Bronchial epithelial cell (primary cell): ENCODE data around the gene ZDHHC11. TPM values are rescaled to one million over a fixed set of nuclear protein-coding genes. Genes with fewer than 3 reads are reported as not detected.
"Not testable (repeated sequence)": the region's sequence is repeated elsewhere in the genome, so short reads cannot be mapped to it uniquely, and the experiment has no call there.

ENCODE experiments used
- DNase-seq: peaks from one replicate; pipeline ENCODE4 v3.0.0-alpha.2; 2010; ENCODE audit warnings: low read depth
- FAIRE-seq: peaks from 2 replicates; lab custom pipeline; 2011; peaks lifted over from hg19 to GRCh38; lab: Jason Lieb, UNC
- H3K27me3 ChIP-seq: 2 replicates; pipeline ENCODE4 v1.5.1; 2011; ENCODE audit warnings: low read length; ENCODE audit not compliant: control insufficient read depth, insufficient read depth
- H3K36me3 ChIP-seq: 2 replicates; pipeline ENCODE4 v1.5.1; 2011; ENCODE audit warnings: low read length; ENCODE audit not compliant: control insufficient read depth, insufficient read depth
- H3K4me3 ChIP-seq: 2 replicates; pipeline ENCODE4 v1.5.1; 2011; ENCODE audit warnings: mild to moderate bottlenecking, low read depth, low read length, control low read depth
- total RNA-seq: library from RNA; depleted of rRNA; stranded (reverse); fragments of >200 nt; gene quantifications from 2 replicates; pipeline ENCODE4 v1.2.1, GENCODE V29; 2014
- TF ChIP-seq, protein P1 (sequence below): IDR thresholded peaks from 2 replicates; pipeline ENCODE4 v1.5.1; 2011; ENCODE audit warnings: mild to moderate bottlenecking, moderate library complexity, low read length, control low read depth, inconsistent platforms; ENCODE audit not compliant: insufficient read depth, severe bottlenecking

The ZDHHC11 gene
- total RNA-seq, 1 donor from 2014 or later, result 0.53 TPM

DNA sequence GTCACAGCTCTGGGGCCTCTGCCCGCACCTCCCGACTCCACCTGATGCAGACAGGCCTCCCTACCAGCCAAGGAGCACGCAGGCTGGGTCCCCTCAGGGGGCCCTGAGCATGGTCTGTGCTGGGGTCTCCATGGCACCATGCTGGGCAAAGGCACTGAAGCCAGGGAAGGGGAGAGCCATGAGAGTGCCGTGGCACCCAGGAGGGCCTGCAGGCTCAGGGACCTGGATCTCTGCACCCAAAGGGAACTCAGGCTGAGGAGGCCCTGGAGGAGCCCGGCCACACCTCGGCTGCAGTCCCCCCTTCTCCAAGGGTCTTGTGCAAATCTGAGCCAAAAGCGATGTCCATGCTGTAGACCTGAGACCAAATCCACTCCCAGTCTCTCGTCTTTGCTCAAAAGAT is 98.8 kb downstream of the ZDHHC11 start:
- H3K4me3 ChIP-seq, H3K36me3 ChIP-seq, FAIRE-seq, DNase-seq, H3K27me3 ChIP-seq: not testable (repeated sequence)

DNA sequence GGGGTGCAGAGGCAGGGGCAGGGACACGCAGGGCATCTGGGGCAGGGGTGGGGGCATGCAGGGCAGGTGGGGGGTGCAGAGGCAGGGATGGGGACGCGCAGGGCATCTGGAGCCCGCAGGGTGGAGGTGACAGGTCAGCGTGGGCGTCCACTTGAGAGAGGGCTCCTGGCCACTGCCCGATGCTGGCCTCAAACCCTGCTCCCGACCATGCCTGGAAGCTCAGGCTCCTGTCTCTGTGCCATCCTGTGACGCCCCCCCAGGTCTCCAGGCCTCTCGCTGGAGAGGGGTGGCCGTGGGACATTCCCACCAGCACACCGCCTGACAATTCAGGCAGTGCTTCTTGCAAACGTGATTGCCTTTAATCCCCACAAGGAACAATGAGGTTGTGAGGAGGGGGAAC is 99.3 kb downstream of the ZDHHC11 start:
- no peaks in the 10 kb centered on the region for H3K36me3 ChIP-seq
- FAIRE-seq (no peak), DNase-seq (no peak)
- TF ChIP-seq, protein P1, sequence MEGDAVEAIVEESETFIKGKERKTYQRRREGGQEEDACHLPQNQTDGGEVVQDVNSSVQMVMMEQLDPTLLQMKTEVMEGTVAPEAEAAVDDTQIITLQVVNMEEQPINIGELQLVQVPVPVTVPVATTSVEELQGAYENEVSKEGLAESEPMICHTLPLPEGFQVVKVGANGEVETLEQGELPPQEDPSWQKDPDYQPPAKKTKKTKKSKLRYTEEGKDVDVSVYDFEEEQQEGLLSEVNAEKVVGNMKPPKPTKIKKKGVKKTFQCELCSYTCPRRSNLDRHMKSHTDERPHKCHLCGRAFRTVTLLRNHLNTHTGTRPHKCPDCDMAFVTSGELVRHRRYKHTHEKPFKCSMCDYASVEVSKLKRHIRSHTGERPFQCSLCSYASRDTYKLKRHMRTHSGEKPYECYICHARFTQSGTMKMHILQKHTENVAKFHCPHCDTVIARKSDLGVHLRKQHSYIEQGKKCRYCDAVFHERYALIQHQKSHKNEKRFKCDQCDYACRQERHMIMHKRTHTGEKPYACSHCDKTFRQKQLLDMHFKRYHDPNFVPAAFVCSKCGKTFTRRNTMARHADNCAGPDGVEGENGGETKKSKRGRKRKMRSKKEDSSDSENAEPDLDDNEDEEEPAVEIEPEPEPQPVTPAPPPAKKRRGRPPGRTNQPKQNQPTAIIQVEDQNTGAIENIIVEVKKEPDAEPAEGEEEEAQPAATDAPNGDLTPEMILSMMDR, result no peak
- H3K27me3 ChIP-seq, result no peaks in the 10 kb centered on the region
- no peak overlapping the region for H3K4me3 ChIP-seq

DNA sequence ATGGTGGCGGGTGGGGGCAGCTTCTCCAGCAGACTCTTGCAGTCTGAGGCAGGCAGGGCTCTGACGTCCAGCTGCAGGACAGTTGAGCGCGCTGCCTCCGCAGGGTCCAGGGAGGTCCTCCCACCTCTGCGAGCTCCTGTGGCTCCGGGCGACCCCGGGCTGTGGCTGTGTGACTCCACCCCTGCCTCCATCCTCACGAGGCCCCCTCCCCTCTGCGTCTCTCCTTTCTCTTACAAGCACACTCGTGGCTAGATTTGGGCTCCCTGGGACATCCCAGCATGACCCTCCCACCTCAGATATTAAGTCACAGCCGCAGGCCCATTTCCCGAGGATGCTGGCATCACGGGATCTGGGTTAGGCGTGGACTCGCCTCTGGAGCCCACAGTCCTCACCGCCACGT is 100.6 kb downstream of the ZDHHC11 start:
- H3K4me3 ChIP-seq, DNase-seq, H3K36me3 ChIP-seq, FAIRE-seq, H3K27me3 ChIP-seq: not testable (repeated sequence)

DNA sequence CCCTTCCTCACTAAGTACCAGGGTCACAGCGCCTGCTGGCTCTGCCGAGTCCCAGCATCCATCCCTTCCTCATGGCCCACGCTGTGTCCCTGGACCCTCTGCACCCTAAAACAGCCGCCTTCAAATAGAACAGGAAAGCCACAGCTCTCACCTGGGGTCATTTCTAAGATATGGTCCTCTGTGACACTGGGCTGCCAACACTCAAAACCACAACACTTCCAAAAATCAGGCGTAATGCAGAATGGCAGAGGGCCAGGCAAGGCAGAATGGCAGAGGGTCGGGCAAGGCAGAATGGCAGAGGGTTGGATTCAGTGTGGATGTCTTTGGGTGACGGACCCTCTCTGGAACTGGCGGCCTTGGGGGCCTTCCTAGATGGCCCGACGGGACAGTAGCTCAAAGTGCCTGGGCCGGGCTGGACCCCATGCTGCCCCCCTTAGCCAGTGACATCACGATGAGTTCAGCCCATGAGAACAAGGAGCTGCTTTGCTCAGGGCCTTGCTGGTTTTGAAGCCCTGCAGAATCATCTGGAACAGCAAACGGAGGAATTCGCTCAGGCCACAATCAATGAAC is 101.6 kb downstream of the ZDHHC11 start:
- TF ChIP-seq, protein P1, result no peak
- Histone ChIP-seq H3K36me3 (no peaks in the 10 kb centered on the region), H3K4me3 (no peak overlapping the region), H3K27me3 (no peaks in the 10 kb centered on the region)
- DNase-seq (no peak), FAIRE-seq (no peak)

DNA sequence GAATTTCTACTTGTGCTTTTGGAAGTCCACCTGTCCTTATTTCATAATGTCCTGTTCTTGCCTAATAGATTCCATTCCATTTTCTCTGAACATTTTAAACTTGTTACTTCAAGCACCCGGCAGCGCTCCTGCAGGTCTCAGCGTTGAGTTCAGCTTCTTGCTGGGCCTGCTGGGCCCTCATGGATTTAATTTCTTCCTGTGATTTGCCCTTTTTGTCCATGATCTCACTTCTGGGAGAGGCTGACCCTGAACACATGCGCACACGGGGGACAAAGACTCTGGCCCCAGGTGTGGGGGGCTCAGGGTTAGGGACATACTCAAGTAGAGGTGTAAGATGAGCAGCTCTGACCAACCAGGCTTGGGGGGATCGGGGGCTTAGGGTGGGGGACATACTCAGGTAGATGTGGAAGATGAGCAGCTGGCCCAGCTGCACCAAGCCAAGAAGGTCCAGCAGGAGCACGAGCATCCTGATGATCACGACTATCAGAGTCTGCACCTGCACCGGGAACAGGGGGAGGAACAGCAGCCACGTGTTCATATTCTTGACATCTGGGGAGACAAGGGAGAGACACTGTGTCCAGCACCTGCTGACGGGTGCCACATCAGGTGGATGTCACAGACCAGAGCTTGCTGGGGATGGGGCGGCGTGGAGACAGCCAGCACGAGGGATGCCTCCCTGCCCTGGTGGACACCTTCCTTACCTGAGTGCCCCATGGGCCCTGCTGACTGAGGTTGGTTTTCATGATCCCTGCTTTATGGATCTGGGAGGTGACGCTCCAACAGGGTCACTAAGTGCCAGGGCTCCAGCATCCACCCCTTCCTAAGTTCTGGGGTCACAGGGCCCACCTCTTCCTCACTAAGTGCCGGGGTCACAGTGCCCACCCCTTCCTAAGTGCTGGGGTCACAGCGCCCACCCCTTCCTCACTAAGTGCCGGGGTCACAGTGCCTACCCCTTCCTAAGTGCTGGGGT is 102.5 kb downstream of the ZDHHC11 start:
- not testable (repeated sequence) for H3K36me3 ChIP-seq, FAIRE-seq

DNA sequence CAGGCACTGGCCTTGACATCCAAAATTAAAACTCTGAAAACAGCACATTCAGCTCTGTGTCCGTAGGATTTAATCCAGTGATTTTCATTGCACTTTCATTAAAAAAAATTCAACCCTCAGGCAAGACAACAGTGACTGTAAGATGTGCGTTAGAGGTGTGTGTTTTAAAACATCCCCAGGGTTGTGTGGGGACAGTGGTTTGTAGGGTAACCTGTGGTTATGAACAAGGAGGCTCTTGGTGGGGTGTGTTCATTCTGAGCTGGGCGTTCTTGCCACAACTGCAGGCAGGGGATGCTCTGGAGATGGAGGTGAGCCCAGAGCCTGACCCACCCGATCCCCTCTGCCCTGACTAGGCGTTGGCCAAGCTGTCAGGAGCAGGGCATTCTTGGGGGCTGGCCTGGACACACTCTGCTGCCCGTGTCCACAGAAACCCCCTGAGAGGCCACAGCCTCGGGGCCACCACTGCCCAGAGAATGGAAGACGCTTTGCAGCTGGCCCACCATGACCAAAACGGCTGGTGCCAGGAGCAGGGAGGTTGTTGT is 103.4 kb downstream of the ZDHHC11 start:
- H3K36me3 ChIP-seq, H3K27me3 ChIP-seq, H3K4me3 ChIP-seq, FAIRE-seq, DNase-seq: not testable (repeated sequence)

More for the DNA sequence above, 102.5 kb downstream of the ZDHHC11 start:
- not testable (repeated sequence) for H3K27me3 ChIP-seq, H3K4me3 ChIP-seq, DNase-seq

DNA sequence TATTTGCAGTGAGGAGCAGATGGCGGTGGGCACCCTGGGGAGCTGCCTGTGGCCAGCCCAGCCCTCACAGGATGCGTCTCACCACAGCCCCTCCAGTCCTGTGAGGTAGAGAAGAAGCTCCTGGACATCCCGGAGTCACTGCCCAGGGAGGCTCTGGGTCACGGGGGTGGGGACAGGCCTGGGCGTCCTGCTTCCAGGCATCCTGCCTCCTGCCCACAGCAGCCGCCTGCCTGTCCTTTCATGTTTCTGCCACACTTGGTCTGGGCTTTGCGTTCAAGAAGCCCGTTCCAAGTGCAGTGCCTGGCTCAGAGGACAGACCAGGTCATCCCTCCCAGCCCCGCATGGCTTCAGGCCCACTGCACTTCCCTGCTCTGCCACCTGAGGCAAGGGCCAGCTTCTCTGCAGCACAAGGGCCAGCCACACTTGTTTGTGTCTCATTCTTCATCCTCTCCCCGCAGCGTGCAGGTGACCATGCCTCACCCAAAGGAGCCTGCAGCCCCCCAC is 104.5 kb downstream of the ZDHHC11 start:
- Histone ChIP-seq H3K36me3 (no peaks in the 10 kb centered on the region), H3K4me3 (no peak overlapping the region), H3K27me3 (no peaks in the 10 kb centered on the region)
- FAIRE-seq, result no peak
- no peak for DNase-seq
- TF ChIP-seq, protein P1, result no peak

Other genes with a start within 250 kb of the ZDHHC11 start
- gene CEP72, start 238.6 kb downstream of the ZDHHC11 start, total RNA-seq, result 4.2 and 6.8 TPM in 2 replicates
- 1.6 and 2.4 TPM in 2 replicates for gene TPPP, start 157.6 kb downstream of the ZDHHC11 start, total RNA-seq
- under 0.01 and 0.51 TPM in 2 replicates for gene ZDHHC11B, start 66.3 kb downstream of the ZDHHC11 start, total RNA-seq
- 36.1 TPM in 2 replicates for gene BRD9, start 41.8 kb upstream of the ZDHHC11 start, total RNA-seq
- gene TRIP13, start 41.9 kb upstream of the ZDHHC11 start, total RNA-seq, result 0.77 and 1.8 TPM in 2 replicates
- 0.26 and 0.51 TPM in 2 replicates for gene NKD2, start 157.8 kb upstream of the ZDHHC11 start, total RNA-seq